Breast epithelium (tissue), 4 donors: Measurements from ENCODE around the gene SLC2A4RG. TPM values are rescaled to one million over a fixed set of nuclear protein-coding genes. Genes with fewer than 3 reads are reported as not detected.

ENCODE experiments used
- DNase-seq, 2 donors: peaks; one replicate each; pipeline ENCODE4 v3.0.0-alpha.2; 2019; ENCODE audit warnings: low spot score in 2 of 2
- H3K27ac ChIP-seq, 2 donors: fragments of 200-600 bp; sonication (generic) in 1 of 2; one replicate each; pipeline ENCODE4 v1.5.1; 2016 to 2019; ENCODE audit warnings: mild to moderate bottlenecking in 1 of 2
- H3K27me3 ChIP-seq, 2 donors: fragments of 200-600 bp; sonication (generic) in 1 of 2; one replicate each; pipeline versions ENCODE4 v1.5.1 to v1.6.0; 2017 to 2019; ENCODE audit warnings: control low read depth in 1 of 2, mild to moderate bottlenecking in 1 of 2
- H3K36me3 ChIP-seq: fragments of 200-600 bp; one replicate; pipeline ENCODE4 v1.5.1; 2019
- H3K4me1 ChIP-seq, 2 donors: fragments of 200-600 bp; sonication (generic); one replicate each; pipeline ENCODE4 v1.5.1; 2016 to 2019; ENCODE audit warnings: control low read depth in 1 of 2
- H3K4me3 ChIP-seq, 3 donors: fragments of 200-600 bp; sonication (generic); 1 replicate in 2 of 3; 2 replicates in 1 of 3; pipeline ENCODE4 v1.5.1; 2016 to 2019; ENCODE audit warnings: mild to moderate bottlenecking in 3 of 3, moderate library complexity in 2 of 3
- H3K9me3 ChIP-seq, 2 donors: fragments of 200-600 bp; sonication (generic) in 1 of 2; one replicate each; pipeline ENCODE4 v1.5.1; 2016 to 2019; ENCODE audit warnings: control low read depth in 1 of 2
- CTCF ChIP-seq, 3 donors: fragments of 450-650 bp; IDR thresholded peaks; one replicate each; pipeline ENCODE4 v1.5.1; 2016 to 2017; ENCODE audit warnings: antibody characterized with exemption in 3 of 3, mild to moderate bottlenecking in 3 of 3, moderate library complexity in 3 of 3
- POLR2A ChIP-seq: fragments of 450-650 bp; IDR thresholded peaks from one replicate; pipeline ENCODE4 v1.6.1; 2016; ENCODE audit warnings: antibody characterized with exemption, mild to moderate bottlenecking, moderate library complexity
- POLR2AphosphoS5 ChIP-seq, 3 donors: sonication (generic); formaldehyde crosslinking; IDR thresholded peaks; one replicate each; pipeline ENCODE4 v1.6.1; 2017; ENCODE audit warnings: antibody characterized with exemption in 3 of 3
- intact Hi-C: fragments of 100-400 bp; cut with DNase I; formaldehyde crosslinking; loops from one replicate; pipeline ENCODE4 v1.15.1; 2023; ENCODE audit warnings: low total_unique reads
- total RNA-seq, 3 donors: library from RNA; depleted of rRNA; stranded (reverse); fragments of >200 nt; gene quantifications; one replicate each; pipeline ENCODE4 v1.1.0, GENCODE V29; 2016

The SLC2A4RG gene
- total RNA-seq, 3 donors from 2014 or later, result 22.9 to 58.9 (median 36.9) TPM

GRCh38 chr20:63785691-63786131 lies 46.1 kb downstream of the SLC2A4RG start:
- H3K27ac ChIP-seq, result peak overlapping the region in 1 of 2 donors; percentile 58
- no peaks in the 10 kb centered on the region for H3K9me3 ChIP-seq
- no peak overlapping the region for H3K4me3 ChIP-seq
- no peak for DNase-seq
- no peaks in the 10 kb centered on the region for H3K4me1 ChIP-seq
- H3K27me3 ChIP-seq, result no peaks in the 10 kb centered on the region
- H3K36me3 ChIP-seq, result no peaks in the 10 kb centered on the region
- intact Hi-C loops, result no loop called here
- TF ChIP-seq POLR2A (no peak), POLR2AphosphoS5 (IDR thresholded peaks at IDR 0.05) (no peak), CTCF (IDR thresholded peaks at IDR 0.05) (no peak)

DNA sequence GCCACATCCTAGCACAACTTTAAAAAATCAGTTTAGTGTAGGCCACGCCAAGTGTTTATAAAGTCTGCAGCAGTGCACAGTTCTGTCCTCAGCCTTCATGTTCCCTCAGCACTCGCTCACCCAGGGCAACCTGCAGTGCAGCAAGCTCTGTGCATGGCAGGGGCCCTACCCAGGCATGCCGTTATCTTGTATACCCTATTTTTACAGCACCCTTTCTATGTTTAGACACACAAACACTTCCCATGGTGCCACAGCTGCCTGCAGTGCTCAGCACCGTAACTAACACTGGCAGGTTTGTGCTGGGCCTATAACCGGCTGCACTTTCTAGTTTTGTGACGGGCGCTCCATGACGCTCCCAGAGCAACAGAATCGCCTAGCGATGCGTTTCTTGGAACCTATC lies 47.7 kb downstream of the SLC2A4RG start:
- no peak overlapping the region for H3K4me3 ChIP-seq
- no peaks in the 10 kb centered on the region for H3K4me1 ChIP-seq
- no peaks in the 10 kb centered on the region for H3K27me3 ChIP-seq
- intact Hi-C loops, result no loop called here
- no peak for DNase-seq
- H3K36me3 ChIP-seq, result no peaks in the 10 kb centered on the region
- H3K9me3 ChIP-seq, result no peaks in the 10 kb centered on the region
- TF ChIP-seq POLR2A (no peak), CTCF (IDR thresholded peaks at IDR 0.05) (no peak), POLR2AphosphoS5 (IDR thresholded peaks at IDR 0.05) (no peak)
- H3K27ac ChIP-seq, result peak overlapping the region in 1 of 2 donors; percentile 32

DNA sequence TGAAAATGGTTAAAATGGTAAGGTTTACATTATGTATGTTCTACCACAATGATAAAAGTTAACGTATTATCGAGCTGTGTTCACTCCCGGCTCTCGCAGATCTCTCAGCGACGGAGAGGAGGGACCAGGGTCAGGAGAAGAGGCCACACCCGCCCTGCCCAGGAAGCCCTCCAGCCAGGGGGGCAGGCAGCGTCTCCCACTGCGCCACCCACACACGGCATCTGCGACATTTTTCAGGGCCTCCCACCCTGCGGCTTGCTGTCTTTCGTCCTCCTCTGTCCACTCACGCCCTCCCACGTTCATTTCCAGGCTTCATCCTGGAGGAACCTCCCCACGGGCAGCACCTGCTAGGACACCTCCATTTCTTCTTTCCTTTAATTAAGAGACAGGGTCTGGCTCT lies 48.2 kb downstream of the SLC2A4RG start:
- Histone ChIP-seq H3K27me3 (no peaks in the 10 kb centered on the region), H3K27ac (peak overlapping the region in 1 of 2 donors; percentile 32), H3K4me1 (no peaks in the 10 kb centered on the region), H3K9me3 (no peaks in the 10 kb centered on the region), H3K4me3 (no peak overlapping the region), H3K36me3 (no peaks in the 10 kb centered on the region)
- no peak for DNase-seq
- TF ChIP-seq POLR2AphosphoS5 (IDR thresholded peaks at IDR 0.05), result no peak
- no peak for TF ChIP-seq CTCF (IDR thresholded peaks at IDR 0.05)
- no peak for TF ChIP-seq POLR2A
- intact Hi-C loops, result no loop called here

DNA sequence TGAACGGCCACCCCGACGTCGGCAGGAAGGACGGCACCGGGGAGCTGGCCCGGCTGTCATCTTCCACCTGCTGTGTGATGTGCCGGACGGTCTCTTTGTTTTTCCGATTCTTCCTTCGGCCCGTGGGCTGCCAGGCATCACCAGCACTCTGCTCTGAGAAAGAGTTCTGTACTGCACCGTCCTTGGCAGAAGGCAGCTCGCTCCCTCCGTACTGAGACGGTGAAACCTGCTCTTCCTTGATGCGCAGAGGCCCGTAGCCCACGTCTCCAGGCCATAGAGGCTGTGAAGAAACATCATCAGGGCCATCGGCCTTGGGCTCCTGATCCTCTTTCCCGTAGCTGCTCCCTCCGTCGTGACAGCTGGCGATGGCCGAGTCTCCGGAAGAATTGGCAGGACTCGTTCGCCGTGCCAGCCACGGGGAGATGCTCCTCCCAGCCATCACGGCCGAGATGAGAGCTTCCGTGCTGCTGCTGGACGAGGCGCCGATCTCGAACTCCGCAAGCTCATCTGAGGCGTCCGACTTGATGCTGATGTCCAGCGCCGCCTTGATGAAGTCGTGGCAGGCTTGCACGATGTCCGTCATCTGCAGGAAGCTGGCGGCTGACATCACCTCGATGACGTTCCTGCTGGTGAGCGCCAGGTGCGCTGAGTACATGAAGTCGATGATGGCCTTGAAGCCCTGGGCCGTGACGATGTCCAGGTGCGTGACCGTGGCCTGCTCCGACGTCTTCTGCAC lies 50.4 kb downstream of the SLC2A4RG start:
- no peak overlapping the region for H3K4me3 ChIP-seq
- no peaks in the 10 kb centered on the region for H3K4me1 ChIP-seq
- peak overlapping the region in 1 of 2 donors; percentile 81 for H3K27ac ChIP-seq
- no peaks in the 10 kb centered on the region for H3K36me3 ChIP-seq
- intact Hi-C loops, result no loop called here
- H3K27me3 ChIP-seq, result no peaks in the 10 kb centered on the region
- DNase-seq, result no peak
- TF ChIP-seq POLR2A (no peak), CTCF (IDR thresholded peaks at IDR 0.05) (no peak), POLR2AphosphoS5 (IDR thresholded peaks at IDR 0.05) (no peak)
- H3K9me3 ChIP-seq, result no peaks in the 10 kb centered on the region

DNA sequence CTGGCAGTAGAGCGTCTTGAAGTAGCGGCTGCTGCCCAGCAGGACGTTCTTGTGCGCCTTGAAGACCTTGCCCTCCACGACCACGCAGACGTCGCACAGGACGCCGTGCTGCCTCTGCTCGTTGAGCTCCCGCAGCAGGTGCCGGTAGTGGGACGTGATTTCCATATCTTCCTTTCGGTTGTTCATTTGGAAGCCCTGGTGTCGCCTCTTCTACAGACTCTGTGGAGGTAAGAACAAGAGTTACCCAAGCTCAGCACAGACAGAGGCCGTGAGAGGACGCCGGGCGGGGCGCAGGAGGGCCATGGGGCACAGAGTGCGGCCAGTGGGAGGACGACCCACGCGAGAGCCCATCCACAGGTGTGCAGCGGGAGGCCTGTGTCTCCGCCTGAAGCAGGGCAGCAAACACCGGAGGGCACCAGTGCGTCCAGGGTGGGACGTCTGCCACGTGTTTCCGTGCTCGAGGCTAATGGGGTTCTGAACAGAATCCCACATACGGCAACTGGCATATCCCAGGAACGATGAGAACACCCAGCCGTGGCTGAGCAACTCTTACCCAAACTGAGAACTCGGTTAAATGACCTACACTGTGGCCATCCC lies 51.1 kb downstream of the SLC2A4RG start:
- Histone ChIP-seq H3K9me3 (no peaks in the 10 kb centered on the region), H3K27me3 (no peaks in the 10 kb centered on the region), H3K27ac (peak overlapping the region in 1 of 2 donors; percentile 81), H3K4me3 (no peak overlapping the region), H3K36me3 (no peaks in the 10 kb centered on the region), H3K4me1 (no peaks in the 10 kb centered on the region)
- DNase-seq, result no peak
- no peak for TF ChIP-seq POLR2AphosphoS5 (IDR thresholded peaks at IDR 0.05)
- no peak for TF ChIP-seq CTCF (IDR thresholded peaks at IDR 0.05)
- no peak for TF ChIP-seq POLR2A
- intact Hi-C loops, result no loop called here
